ENCODE results near the gene AFAP1L2.

The AFAP1L2 gene

GRCh38 chr10:114313866-114314265, 90.4 kb downstream of the AFAP1L2 start:
- DNase-seq: no peak

DNA sequence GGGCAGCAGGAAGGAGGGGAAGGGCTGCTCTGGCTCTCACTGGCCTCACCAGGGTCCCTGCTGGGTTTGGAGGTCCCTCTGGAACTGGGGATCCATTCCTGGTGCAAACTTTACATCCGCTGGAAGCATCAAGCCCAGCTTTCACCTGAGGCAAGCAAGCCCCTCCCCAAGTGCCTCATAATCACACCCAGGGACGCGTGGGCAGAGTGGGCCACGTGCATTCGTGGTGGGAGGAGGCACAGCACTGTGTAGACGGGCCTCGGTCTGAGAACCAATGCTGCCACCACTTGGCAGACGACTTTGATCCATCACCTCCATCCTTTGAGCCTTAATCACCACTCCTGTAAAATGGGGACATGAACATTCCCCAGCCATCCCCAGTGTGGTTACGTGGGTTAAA, 91.2 kb downstream of the AFAP1L2 start:
- DNase-seq: no peak

- DNase-seq: no peak
Observed at GRCh38 chr10:114311496-114312209, 92.6 kb downstream of the AFAP1L2 start.

DNA sequence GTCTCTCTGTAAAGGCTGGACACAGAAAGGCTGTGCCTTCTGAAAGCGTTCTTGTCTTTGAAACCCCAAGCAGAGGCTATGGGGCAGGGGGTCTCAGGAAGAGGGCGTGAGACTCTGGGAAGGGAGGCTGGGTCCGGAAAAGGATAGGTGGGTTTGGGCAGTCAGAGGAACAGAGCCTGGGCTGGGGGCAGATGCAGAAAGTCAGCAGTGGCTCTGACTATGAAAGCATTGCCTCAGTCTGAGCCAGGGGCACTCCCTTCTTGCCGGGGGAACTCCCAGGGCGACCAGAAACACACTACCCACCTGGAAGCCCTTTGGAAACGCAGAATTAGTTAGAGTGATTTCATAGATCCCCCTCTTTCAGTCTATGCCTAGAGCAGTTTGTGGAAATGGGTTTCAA, 93.3 kb downstream of the AFAP1L2 start:
- no peak for DNase-seq

GRCh38 chr10:114310346-114310745, 94.0 kb downstream of the AFAP1L2 start:
- no peak for DNase-seq

- DNase-seq: no peak
Observed at GRCh38 chr10:114309364-114309651, 95.0 kb downstream of the AFAP1L2 start.

DNA sequence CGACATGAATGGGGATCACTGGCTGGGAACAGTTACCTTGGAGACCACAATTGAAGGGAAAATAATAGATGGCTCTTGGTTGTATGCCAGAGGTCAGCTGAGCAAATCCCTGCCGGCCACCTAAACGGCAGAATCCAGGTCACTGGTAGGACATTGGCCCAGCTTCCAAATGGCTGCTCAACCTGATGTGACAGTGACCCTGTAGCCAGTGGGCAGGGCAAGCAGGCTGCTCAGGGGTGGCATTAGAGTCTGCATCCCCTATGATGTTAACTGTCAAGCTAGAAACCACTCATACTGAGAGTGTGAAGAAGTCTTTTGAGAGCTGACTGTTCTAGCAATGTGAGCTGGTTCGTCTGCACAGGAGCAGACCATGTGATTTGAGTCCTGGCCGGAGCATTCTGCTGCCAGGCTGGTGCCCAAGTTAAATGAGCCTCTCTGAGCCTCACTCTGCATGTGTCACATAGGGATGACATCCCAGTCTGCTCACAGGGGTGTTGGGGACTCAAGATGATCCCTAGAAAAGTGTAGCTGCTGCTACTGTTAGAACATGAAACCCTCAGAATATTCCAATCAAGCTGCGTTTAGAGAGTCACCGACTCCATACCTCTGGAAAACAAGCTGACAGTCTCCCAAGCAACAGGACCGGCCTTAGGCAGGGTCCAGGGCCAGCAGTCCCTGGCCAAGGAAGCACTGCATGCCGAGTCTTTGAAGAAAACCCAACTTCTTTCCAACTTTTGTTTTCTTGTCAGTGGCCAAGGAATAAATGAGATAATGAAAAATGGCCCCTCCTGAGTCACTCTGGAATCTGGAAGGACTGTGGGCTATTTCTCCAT, 95.6 kb downstream of the AFAP1L2 start:
- peak in 12 of 51 donors; percentile 4 to 42 (median 12) for DNase-seq

GRCh38 chr10:114307731-114308130, 96.6 kb downstream of the AFAP1L2 start:
- peak in 1 of 51 donors; percentile 2 for DNase-seq

DNA sequence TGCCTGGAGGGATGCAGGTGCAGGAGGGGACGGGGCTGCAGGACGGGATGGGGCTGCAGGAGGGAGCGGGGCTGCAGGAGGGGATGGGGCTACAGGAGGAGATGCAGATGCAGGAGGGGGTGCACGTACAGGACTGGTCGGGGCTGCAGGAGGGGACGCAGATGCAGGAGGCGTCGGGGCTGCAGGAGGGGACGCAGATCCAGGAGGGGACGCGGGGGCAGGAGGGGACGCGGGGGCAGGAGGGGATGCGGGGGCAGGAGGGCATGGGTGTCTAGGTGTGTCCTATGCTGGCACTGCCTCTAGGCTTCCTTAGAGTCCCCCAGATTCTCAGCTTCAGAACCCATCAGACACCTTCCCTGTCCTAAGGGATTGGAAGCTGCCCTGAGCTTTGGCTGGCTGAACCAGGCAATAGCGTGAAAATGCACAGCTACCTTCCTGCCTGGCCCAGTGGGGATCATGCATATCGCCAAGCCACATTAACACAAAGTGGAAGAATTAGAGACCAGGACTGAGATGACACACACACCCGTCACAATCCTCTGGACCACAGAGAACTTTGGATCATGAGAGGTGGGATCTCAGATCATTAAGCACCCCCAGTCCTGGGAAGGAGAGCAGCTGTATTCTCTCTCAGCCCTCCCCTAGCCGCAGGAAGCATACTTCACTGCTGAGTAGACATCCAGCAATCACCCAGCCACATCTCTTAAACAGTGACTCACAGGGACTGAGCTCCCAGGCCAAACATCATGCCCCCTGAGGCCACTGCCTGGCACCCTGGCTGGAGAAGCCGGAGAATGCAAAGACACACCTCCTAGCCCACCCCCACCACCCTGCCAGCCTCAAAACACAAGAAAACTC, 98.0 kb downstream of the AFAP1L2 start:
- DNase-seq: no peak

DNA sequence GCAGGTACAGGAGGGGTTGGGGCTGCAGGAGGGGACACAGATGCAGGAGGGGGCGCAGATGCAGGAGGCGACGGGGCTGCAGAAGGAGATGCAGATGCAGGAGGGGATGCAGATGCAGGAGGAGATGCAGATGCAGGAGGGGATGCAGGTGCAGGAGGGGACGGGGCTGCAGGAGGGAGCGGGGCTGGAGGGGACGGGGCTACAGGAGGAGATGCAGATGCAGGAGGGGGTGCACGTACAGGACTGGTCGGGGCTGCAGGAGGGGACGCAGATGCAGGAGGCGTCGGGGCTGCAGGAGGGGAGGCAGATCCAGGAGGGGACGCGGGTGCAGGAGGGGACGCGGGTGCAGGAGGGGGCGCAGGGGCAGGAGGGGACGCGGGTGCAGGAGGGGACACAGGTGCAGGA, 98.8 kb downstream of the AFAP1L2 start:
- no peak for DNase-seq

- DNase-seq: peak in 21 of 51 donors; percentile 8 to 55 (median 24)
Observed at GRCh38 chr10:114304571-114305421, 99.5 kb downstream of the AFAP1L2 start.

DNA sequence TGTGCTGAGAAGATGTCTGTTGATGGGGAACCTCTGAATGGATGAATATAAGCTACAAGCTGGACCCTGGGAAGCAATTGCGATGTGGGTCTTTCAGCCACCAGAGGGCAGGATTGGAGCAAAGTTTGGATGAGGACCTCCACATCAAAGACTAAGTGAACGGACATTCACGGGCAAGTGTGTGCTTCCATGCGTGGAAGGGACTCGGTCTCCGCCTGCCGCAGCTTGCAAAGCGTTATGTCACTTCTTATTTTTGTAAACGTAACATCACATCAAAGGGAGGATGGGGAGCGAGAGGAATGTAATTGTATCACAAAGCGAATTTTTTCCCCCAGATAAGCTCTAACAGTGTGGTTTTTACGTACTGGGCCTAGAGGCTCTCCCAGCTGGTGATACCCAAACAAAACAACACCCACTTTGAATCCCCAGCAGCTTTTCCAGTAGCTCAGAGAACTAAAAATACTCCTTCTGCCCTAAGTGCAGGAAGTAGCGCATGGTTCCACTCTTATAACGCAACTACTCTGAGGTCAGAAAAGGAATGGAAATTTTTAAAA, 100.2 kb downstream of the AFAP1L2 start:
- peak in 47 of 51 donors; percentile 20 to 93 (median 63) for DNase-seq

DNA sequence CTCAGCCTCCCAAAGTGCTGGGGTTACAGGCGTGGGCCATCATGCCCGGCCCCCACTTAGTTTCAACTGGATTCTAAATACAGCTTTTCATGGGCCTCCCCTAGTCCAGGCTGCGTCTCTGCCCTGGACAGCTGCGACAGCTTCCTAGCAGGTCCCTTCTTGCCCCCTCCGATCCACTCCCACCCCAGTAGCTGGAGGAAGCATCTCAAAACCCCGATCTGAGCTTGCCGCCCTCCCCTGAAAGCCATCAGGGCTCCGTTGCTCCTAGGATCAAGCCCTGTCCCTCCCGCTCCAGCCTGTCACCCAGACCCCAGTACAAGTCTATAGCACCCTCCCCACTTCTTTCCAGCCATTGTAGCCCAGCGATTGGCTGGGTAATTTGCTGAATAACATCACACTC, 100.7 kb downstream of the AFAP1L2 start:
- DNase-seq: no peak

- DNase-seq: peak in 6 of 51 donors; percentile 8 to 19 (median 11)
Observed at GRCh38 chr10:114301951-114302710, 102.2 kb downstream of the AFAP1L2 start.

DNA sequence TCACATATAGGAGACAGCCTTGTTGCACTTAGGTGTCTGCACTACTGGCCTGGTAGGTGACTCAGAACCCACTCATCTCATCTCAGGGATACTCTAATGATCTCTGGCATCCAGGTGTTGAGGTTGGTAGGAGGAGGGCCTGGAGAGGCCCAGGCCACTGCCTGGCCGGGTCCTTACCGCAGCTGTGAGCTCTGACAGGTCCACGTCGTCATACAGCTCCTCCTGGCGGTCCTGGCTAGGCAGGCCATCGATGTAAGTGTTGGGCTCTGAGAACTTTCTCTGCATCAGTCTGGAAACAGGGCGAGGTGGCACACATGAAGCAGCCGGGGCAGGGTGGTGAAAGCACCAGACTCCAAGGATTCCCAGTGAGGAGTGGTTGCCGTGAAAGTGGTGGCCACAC, 103.1 kb downstream of the AFAP1L2 start:
- no peak for DNase-seq

GRCh38 chr10:114300036-114300645, 104.2 kb downstream of the AFAP1L2 start:
- no peak for DNase-seq

GRCh38 chr10:114297136-114297705, 107.1 kb downstream of the AFAP1L2 start:
- no peak for DNase-seq

DNA sequence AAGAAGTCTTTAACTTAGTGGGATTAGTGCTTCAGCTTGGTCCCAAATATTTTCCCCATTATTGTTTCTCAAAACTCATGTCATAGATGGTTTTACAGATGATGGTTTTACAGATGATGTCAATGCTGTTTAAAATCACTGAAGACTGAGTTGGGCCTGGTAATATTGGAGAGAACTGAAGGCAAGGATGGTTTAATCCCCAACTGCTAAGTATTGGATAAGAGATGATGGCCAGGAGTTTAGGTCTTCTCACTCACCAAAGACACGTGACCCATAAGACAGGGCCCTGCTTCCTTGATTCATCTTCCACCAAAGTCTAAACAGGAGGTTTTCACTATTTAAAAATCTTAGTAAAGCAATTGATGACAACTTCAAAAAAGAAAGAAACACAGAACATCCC, 108.9 kb downstream of the AFAP1L2 start:
- no peak for DNase-seq

DNA sequence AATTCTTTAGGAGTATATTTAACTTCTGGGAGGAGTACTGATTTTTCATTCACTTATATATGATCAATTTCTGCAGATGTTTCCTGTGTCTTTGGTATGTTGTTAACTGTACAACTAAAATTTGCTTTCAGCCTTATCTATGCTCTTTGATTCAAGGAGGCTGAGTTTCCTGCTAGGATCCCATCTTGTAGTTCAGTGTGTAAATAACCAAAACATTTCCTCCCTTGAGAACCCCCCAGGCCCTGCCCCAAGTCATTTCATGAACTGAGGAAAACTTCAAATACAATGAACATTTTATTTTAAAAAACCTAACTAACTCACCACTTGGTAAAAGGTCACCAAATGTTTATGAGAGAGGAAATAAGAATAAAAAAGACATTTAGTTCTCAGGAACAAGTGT, 109.8 kb downstream of the AFAP1L2 start:
- DNase-seq: no peak

All from hypothalamus (tissue), 51 donors.